SU-DHL-6 (cell line): ENCODE data around the gene EFNA5.

Experiments used
- H2AFZ ChIP-seq: fragments of 200-600 bp; sonication (generic); 2 replicates; pipeline ENCODE4 v1.6.1; 2014; ENCODE audit warnings: low read depth, mild to moderate bottlenecking, moderate library complexity, mixed read lengths, antibody characterized with exemption, low read length; ENCODE audit not compliant: severe bottlenecking
- H3F3A ChIP-seq: fragments of 200-600 bp; shearing (Covaris generic); 2 replicates; pipeline ENCODE4 v1.6.0; 2016; ENCODE audit warnings: antibody characterized with exemption, mild to moderate bottlenecking; ENCODE audit not compliant: insufficient read depth
- H3K27ac ChIP-seq: fragments of 200-600 bp; sonication (generic); 2 replicates; pipeline ENCODE4 v1.5.1; 2016; ENCODE audit warnings: low read depth, mild to moderate bottlenecking, low read length, moderate library complexity, mixed read lengths
- H3K27me3 ChIP-seq: fragments of 200-600 bp; sonication (generic), shearing (Covaris generic); 2 replicates; pipeline ENCODE4 v1.6.0; 2014; ENCODE audit warnings: mild to moderate bottlenecking, low read length
- H3K36me3 ChIP-seq: fragments of 200-600 bp; sonication (generic); 2 replicates; pipeline ENCODE4 v1.6.1; 2014; ENCODE audit warnings: mild to moderate bottlenecking, low read length, mixed read lengths
- H3K4me2 ChIP-seq: fragments of 300-600, 200-600 bp; shearing (Covaris generic), sonication (generic); 2 replicates; pipeline ENCODE4 v1.6.0; 2014; ENCODE audit warnings: low read length, low read depth, mild to moderate bottlenecking; ENCODE audit not compliant: poor library complexity, severe bottlenecking
- H3K4me3 ChIP-seq: fragments of 200-600 bp; sonication (generic); 2 replicates; pipeline ENCODE4 v1.5.1; 2014; ENCODE audit warnings: antibody characterized with exemption, low read length, mild to moderate bottlenecking, mixed read lengths; ENCODE audit not compliant: insufficient read depth, poor library complexity, severe bottlenecking
- H3K79me2 ChIP-seq: fragments of 200-600 bp; sonication (generic); 2 replicates; pipeline ENCODE4 v1.6.1; 2014; ENCODE audit warnings: mild to moderate bottlenecking, low read length, moderate library complexity; ENCODE audit not compliant: insufficient read depth
- H3K9ac ChIP-seq: fragments of 200-600 bp; sonication (generic); 2 replicates; pipeline ENCODE4 v1.7.0; 2014; ENCODE audit warnings: mild to moderate bottlenecking, low read length
- H3K9me2 ChIP-seq: fragments of 200-600 bp; sonication (generic); replicated peaks from 2 replicates; pipeline ENCODE4 v1.6.1; 2014; ENCODE audit warnings: low read length; ENCODE audit not compliant: insufficient read depth
- H3K9me3 ChIP-seq: fragments of 200-600 bp; sonication (generic); 2 replicates; pipeline ENCODE4 v1.6.1; 2014; ENCODE audit warnings: low read length, mixed read lengths; ENCODE audit not compliant: insufficient read depth
- H4K20me1 ChIP-seq: fragments of 200-600 bp; sonication (generic); 2 replicates; pipeline ENCODE4 v1.6.1; 2014; ENCODE audit warnings: low read depth, mild to moderate bottlenecking, antibody characterized with exemption, low read length, moderate library complexity, mixed read lengths
- CTCF ChIP-seq: fragments of 200-600 bp; sonication (generic); IDR thresholded peaks from one replicate; pipeline ENCODE4 v1.5.1; 2017; ENCODE audit warnings: antibody characterized with exemption, mild to moderate bottlenecking, low read length, moderate library complexity; ENCODE audit not compliant: insufficient read depth, poor library complexity, severe bottlenecking
- EZH2phosphoT487 ChIP-seq: fragments of 200-600 bp; sonication (generic), shearing (Covaris generic); conservative IDR thresholded peaks from 2 replicates; pipeline ENCODE4 v1.6.1; 2018; ENCODE audit warnings: mild to moderate bottlenecking, antibody characterized with exemption, low read length, moderate library complexity, mixed read lengths

Gene EFNA5

GRCh38 chr5:107331882-107332281, 338.9 kb downstream of the EFNA5 start:
- no peak for TF ChIP-seq EZH2phosphoT487
- TF ChIP-seq CTCF, result no peak
- Histone ChIP-seq H3K27ac (no peak overlapping the region), H3K9me2 (no peaks in the 10 kb centered on the region), H3K4me3 (no peak overlapping the region), H3F3A (no peaks in the 10 kb centered on the region), H3K27me3 (no peaks in the 10 kb centered on the region), H2AFZ (no peak overlapping the region), H3K9ac (no peak overlapping the region), H3K4me2 (no peak overlapping the region), H3K79me2 (no peaks in the 10 kb centered on the region), H3K9me3 (no peaks in the 10 kb centered on the region), H4K20me1 (no peaks in the 10 kb centered on the region), H3K36me3 (no peaks in the 10 kb centered on the region)

DNA sequence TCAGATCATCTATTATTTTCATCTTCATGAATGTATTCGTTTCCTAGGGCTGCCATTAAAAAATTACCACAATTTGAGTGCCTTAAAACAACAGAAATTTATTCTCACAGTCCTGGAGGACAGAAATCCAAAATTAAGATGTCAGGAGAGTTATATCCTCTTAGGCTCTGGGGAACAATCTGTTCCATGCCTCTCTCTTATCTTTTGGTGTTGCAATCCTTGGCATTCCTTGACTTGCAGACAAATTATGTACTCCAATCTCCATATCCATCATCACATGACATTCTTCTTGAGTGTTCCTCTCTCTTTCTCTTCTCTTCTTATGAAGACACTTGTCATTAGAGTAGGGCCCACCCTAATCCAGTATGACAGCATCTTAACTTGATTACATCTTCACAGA, 339.4 kb downstream of the EFNA5 start:
- no peaks in the 10 kb centered on the region for H3K79me2 ChIP-seq
- no peak overlapping the region for H3K27ac ChIP-seq
- no peaks in the 10 kb centered on the region for H3F3A ChIP-seq
- H3K27me3 ChIP-seq, result no peaks in the 10 kb centered on the region
- no peak overlapping the region for H3K4me3 ChIP-seq
- no peaks in the 10 kb centered on the region for H3K36me3 ChIP-seq
- no peak overlapping the region for H3K9ac ChIP-seq
- H3K9me2 ChIP-seq, result no peaks in the 10 kb centered on the region
- H3K4me2 ChIP-seq, result no peak overlapping the region
- no peak overlapping the region for H2AFZ ChIP-seq
- TF ChIP-seq CTCF, result no peak
- TF ChIP-seq EZH2phosphoT487, result no peak
- no peaks in the 10 kb centered on the region for H4K20me1 ChIP-seq
- no peaks in the 10 kb centered on the region for H3K9me3 ChIP-seq

DNA sequence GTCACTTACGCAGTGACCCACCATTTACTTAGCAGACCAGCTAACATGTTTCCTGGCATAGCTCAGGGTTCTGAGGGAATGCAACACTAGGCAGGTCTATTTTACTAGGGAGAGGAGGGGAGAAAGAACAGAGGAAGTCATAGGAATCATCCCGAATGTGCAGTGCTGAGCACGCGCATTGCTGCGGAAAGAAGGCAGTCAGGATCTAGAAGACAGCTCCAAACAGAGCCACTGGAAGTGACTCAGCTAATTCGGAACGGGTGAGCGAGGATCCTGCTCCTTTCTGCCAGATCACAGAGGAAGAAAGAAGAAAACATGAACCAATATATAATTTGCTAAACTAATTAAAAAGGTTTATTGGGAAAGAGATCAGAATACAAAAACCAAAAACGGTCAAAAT, 339.8 kb downstream of the EFNA5 start:
- no peaks in the 10 kb centered on the region for H3K79me2 ChIP-seq
- H3K9me2 ChIP-seq, result no peaks in the 10 kb centered on the region
- no peaks in the 10 kb centered on the region for H3K36me3 ChIP-seq
- no peak overlapping the region for H3K27ac ChIP-seq
- TF ChIP-seq CTCF (no peak), EZH2phosphoT487 (no peak)
- H3F3A ChIP-seq, result no peaks in the 10 kb centered on the region
- no peaks in the 10 kb centered on the region for H3K27me3 ChIP-seq
- H3K4me3 ChIP-seq, result no peak overlapping the region
- no peak overlapping the region for H2AFZ ChIP-seq
- no peak overlapping the region for H3K4me2 ChIP-seq
- H4K20me1 ChIP-seq, result no peaks in the 10 kb centered on the region
- no peaks in the 10 kb centered on the region for H3K9me3 ChIP-seq
- no peak overlapping the region for H3K9ac ChIP-seq

DNA sequence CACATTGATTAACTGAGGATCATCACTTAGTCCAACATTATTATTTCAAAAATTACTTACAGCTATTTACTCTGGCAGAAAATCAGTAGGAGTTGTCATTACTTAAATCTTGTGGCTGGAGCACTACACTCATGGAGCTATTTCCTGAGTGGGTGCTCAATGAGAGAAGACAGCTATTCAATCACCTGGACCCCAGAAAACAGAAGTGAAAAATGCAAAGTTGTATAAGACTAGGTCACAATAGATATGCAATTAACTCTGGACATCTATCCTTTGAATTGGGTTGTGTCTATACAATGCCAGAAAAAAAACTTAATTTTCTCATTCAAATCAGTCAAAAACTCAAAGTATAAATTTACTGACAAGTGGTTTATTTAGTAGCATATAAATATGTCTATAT, 340.9 kb downstream of the EFNA5 start:
- Histone ChIP-seq H3K9me3 (no peaks in the 10 kb centered on the region), H3K27me3 (no peaks in the 10 kb centered on the region), H4K20me1 (no peaks in the 10 kb centered on the region), H3K36me3 (no peaks in the 10 kb centered on the region), H3F3A (no peaks in the 10 kb centered on the region), H3K9me2 (no peaks in the 10 kb centered on the region), H3K4me3 (no peak overlapping the region), H3K4me2 (no peak overlapping the region), H3K27ac (no peak overlapping the region), H3K9ac (no peak overlapping the region), H3K79me2 (no peaks in the 10 kb centered on the region), H2AFZ (no peak overlapping the region)
- TF ChIP-seq EZH2phosphoT487, result no peak
- no peak for TF ChIP-seq CTCF
